A549 (cell line): ENCODE results near the gene C11orf71. TPM values are rescaled to one million over a fixed set of nuclear protein-coding genes. Genes with fewer than 3 reads are reported as not detected.

Experiments used
- ATAC-seq, 2 experiments: fragments of 200-7000 bp in 1 of 2; fragments of >200 bp in 1 of 2; cut with Nextera tagmentation in 1 of 2; cut with Tn5 transposase in 1 of 2; 3 replicates each; pipeline versions ENCODE4 v1.8.0 to v1.9.1; 2018 to 2020; ENCODE audit warnings: mild to moderate bottlenecking in 1 of 2, moderate library complexity in 1 of 2
- CTCF ChIA-PET: fragments of 300-600 bp; sonication (Branson Sonifier 250); formaldehyde crosslinking; extraction: SDS; loops from one replicate; lab custom pipeline; 2021; ENCODE audit warnings: antibody characterized with exemption, inconsistent platforms; lab: Yijun Ruan, JAX
- POLR2A ChIA-PET: fragments of 350-600 bp; formaldehyde crosslinking; extraction: SDS; loops from one replicate; lab custom pipeline; 2021; ENCODE audit warnings: antibody characterized with exemption, inconsistent platforms; lab: Yijun Ruan, JAX
- DNase-seq, 2 experiments: peaks; one replicate each; pipeline versions ENCODE4 v3.0.0 to v3.0.0-alpha.2; 2011 to 2016; ENCODE audit warnings: low read depth in 1 of 2, low spot score in 1 of 2
- FAIRE-seq: peaks from 2 replicates; lab custom pipeline; 2011; peaks lifted over from hg19 to GRCh38; lab: Jason Lieb, UNC
- H3K27ac ChIP-seq, 2 experiments: fragments of >200 bp; sonication (Bioruptor Twin); formaldehyde crosslinking; 3 replicates each; pipeline ENCODE4 v1.5.1; 2016 to 2017
- H3K4me1 ChIP-seq: fragments of >200 bp; sonication (Bioruptor Twin); formaldehyde crosslinking; 3 replicates; pipeline ENCODE4 v1.6.1; 2016
- H3K4me2 ChIP-seq: fragments of >200 bp; sonication (Bioruptor Twin); formaldehyde crosslinking; 3 replicates; pipeline ENCODE4 v1.6.1; 2016
- H3K4me3 ChIP-seq: fragments of >200 bp; sonication (Bioruptor Twin); formaldehyde crosslinking; 3 replicates; pipeline ENCODE4 v1.5.1; 2016
- H3K9me3 ChIP-seq: fragments of >200 bp; sonication (Bioruptor Twin); formaldehyde crosslinking; 3 replicates; pipeline ENCODE4 v1.6.1; 2016
- BHLHE40 ChIP-seq: IDR thresholded peaks from 2 replicates; pipeline ENCODE4 v1.6.1; 2012; ENCODE audit warnings: low read depth, low read length, inconsistent platforms
- CBX8 ChIP-seq: fragments of 200-600 bp; sonication (generic); IDR thresholded peaks from 2 replicates; pipeline ENCODE4 v1.6.1; 2016
- CTCF ChIP-seq: fragments of >200 bp; sonication (Bioruptor Twin); formaldehyde crosslinking; IDR thresholded peaks from 3 replicates; pipeline ENCODE4 v1.5.1; 2016
- EHMT2 ChIP-seq: fragments of 200-600 bp; sonication (generic); IDR thresholded peaks from 2 replicates; pipeline ENCODE4 v1.6.1; 2016; ENCODE audit warnings: antibody characterized with exemption, low read depth, mild to moderate bottlenecking, moderate library complexity
- ESRRA ChIP-seq: fragments of 150-350 bp; IDR thresholded peaks from 2 replicates; pipeline ENCODE4 v1.6.1; 2014; ENCODE audit warnings: mild to moderate bottlenecking, low read length, borderline replicate concordance
- FOXS1 ChIP-seq: fragments of 250-450 bp; sonication (Bioruptor Pico); IDR thresholded peaks from 2 replicates; pipeline ENCODE4 v1.5.0; 2020; ENCODE audit warnings: mild to moderate bottlenecking, moderate library complexity
- HDAC2 ChIP-seq: fragments of 200-600 bp; sonication (generic); IDR thresholded peaks from 2 replicates; pipeline ENCODE4 v1.6.1; 2016
- HOXA7 ChIP-seq: fragments of 250-450 bp; sonication (Bioruptor Pico); IDR thresholded peaks from 2 replicates; pipeline ENCODE4 v1.5.0; 2020; ENCODE audit warnings: mild to moderate bottlenecking, moderate library complexity
- MAFK ChIP-seq: fragments of 450-650 bp; IDR thresholded peaks from 2 replicates; pipeline ENCODE4 v1.6.1; 2014; ENCODE audit not compliant: partially characterized antibody
- PBX3 ChIP-seq: IDR thresholded peaks from 2 replicates; pipeline ENCODE4 v1.6.1; 2012
- SMC3 ChIP-seq: fragments of >200 bp; sonication (Bioruptor Twin); formaldehyde crosslinking; IDR thresholded peaks from 3 replicates; pipeline ENCODE4 v1.6.1; 2018; ENCODE audit warnings: inconsistent platforms
- TP53 ChIP-seq: fragments of 250-450 bp; sonication (Bioruptor Pico); IDR thresholded peaks from 2 replicates; pipeline ENCODE4 v1.5.0; 2021; ENCODE audit warnings: mild to moderate bottlenecking, moderate library complexity
- ZSCAN20 ChIP-seq: fragments of 250-450 bp; sonication (Bioruptor Pico); IDR thresholded peaks from 2 replicates; pipeline ENCODE4 v1.8.0; 2022; ENCODE audit warnings: mild to moderate bottlenecking, moderate library complexity
- WGBS: methylation state at CpG from one replicate; pipeline ENCODE4 v1.1.6; 2017; ENCODE audit errors: missing lambda C conversion rate; 5-methylcytosine and 5-hydroxymethylcytosine counted together
- polyA plus RNA-seq, 4 experiments: library from polyadenylated mRNA; depleted of rRNA in 3 of 4; stranded (reverse); fragments of >200 nt; fragmentation: RNase III in 1 of 4; extraction: RNeasy Plus Mini Kit Qiagen cat#74134 plus additional on column Dnase treatment in 1 of 4; gene quantifications; 2 replicates in 3 of 4; 3 replicates in 1 of 4; pipeline ENCODE4 v1.2.3, GENCODE V29; 2011 to 2017
- TF ChIP-seq, protein P1 (sequence below): fragments of 250-450 bp; sonication (Bioruptor Pico); IDR thresholded peaks from 2 replicates; pipeline ENCODE4 v1.5.0; 2020; ENCODE audit warnings: low read depth, mild to moderate bottlenecking, moderate library complexity
- TF ChIP-seq, protein P2 (sequence below): fragments of 150-350 bp; IDR thresholded peaks from 2 replicates; pipeline ENCODE4 v1.6.1; 2014; ENCODE audit warnings: low read depth, mild to moderate bottlenecking, low read length
- TF ChIP-seq, protein P3 (sequence below): fragments of 250-450 bp; sonication (Bioruptor Pico); IDR thresholded peaks from 2 replicates; pipeline ENCODE4 v1.5.0; 2021; ENCODE audit warnings: mild to moderate bottlenecking, moderate library complexity, borderline replicate concordance

C11orf71 gene
- polyA plus RNA-seq, 2 of the 4 experiments (the other 2 are of a cell fraction), result 6.0 to 9.3 TPM

DNA sequence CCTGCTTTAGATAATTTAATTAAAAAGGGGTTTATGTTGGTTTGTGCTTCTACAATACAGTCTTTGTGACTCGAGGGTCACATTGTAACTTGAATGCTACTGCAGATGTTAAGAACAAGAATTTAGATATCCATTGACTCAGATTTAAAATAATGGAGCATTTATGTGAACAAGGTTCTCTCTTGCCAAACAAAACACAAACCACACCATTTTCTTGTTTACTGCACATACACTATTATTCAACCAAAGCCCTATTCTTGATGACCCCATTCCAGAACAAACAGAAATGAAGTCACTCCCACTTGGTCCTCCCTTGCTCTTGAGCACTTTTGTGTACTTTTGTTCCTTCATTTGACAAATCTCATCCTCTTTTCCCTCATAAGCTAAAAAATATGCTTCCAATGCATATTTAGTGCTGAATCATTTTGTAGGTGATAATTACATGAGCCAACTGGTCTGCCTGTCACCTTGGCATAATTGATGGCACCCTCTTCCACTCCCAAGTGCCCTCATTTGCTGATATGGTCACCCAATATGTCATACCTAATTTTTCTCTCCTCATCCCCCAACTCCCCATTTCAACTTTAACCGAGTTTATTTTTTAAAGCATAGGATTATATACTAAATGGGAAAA lies 2.8 kb downstream of the C11orf71 start:
- TF ChIP-seq EHMT2, result no peak
- TF ChIP-seq, protein P1, sequence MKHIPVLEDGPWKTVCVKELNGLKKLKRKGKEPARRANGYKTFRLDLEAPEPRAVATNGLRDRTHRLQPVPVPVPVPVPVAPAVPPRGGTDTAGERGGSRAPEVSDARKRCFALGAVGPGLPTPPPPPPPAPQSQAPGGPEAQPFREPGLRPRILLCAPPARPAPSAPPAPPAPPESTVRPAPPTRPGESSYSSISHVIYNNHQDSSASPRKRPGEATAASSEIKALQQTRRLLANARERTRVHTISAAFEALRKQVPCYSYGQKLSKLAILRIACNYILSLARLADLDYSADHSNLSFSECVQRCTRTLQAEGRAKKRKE, result no peak
- peak; percentile 25 for TF ChIP-seq MAFK
- no peak overlapping the region for H3K4me3 ChIP-seq
- H3K9me3 ChIP-seq, result no peaks in the 10 kb centered on the region
- POLR2A ChIA-PET, result no interaction called here
- DNase-seq (no peak), ATAC-seq (no peak), FAIRE-seq (no peak)
- 73% methylated on average over 2 of the region's 2 CpGs for WGBS
- H3K4me1 ChIP-seq, result peaks cover 19% of the 10 kb centered on the region
- H3K4me2 ChIP-seq, result peak overlapping the region; percentile 86; the same call in 2 of the 3 replicates
- H3K27ac ChIP-seq, result no peak overlapping the region
- CTCF ChIA-PET, result interaction anchor here (1.0 to 1.1 kb wide), 2 partner anchors 57 to 116 kb away, joined by 3 to 4 read pairs; no protein-coding TSS in a partner anchor

- Histone ChIP-seq H3K27ac (no peak overlapping the region), H3K4me3 (no peak overlapping the region), H3K4me2 (no peak overlapping the region), H3K9me3 (no peaks in the 10 kb centered on the region), H3K4me1 (peaks cover 19% of the 10 kb centered on the region)
- DNase-seq (no peak), ATAC-seq (no peak)
- POLR2A ChIA-PET, result no interaction called here
- TF ChIP-seq MAFK, result no peak
- no peak for TF ChIP-seq CBX8
- TF ChIP-seq FOXS1 (CRISPR knock-in tag), result no peak
- TF ChIP-seq, protein P2, sequence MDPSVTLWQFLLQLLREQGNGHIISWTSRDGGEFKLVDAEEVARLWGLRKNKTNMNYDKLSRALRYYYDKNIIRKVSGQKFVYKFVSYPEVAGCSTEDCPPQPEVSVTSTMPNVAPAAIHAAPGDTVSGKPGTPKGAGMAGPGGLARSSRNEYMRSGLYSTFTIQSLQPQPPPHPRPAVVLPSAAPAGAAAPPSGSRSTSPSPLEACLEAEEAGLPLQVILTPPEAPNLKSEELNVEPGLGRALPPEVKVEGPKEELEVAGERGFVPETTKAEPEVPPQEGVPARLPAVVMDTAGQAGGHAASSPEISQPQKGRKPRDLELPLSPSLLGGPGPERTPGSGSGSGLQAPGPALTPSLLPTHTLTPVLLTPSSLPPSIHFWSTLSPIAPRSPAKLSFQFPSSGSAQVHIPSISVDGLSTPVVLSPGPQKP, result no peak
- TF ChIP-seq, all 56 proteins: peak for 0
- no peak for FAIRE-seq
- CTCF ChIA-PET, result no interaction called here
Observed at GRCh38 chr11:114396916-114397315, 3.4 kb downstream of the C11orf71 start.

GRCh38 chr11:114395736-114396135 lies 4.6 kb downstream of the C11orf71 start:
- Histone ChIP-seq H3K9me3 (no peaks in the 10 kb centered on the region), H3K4me3 (no peak overlapping the region), H3K4me2 (no peak overlapping the region), H3K4me1 (peaks cover 19% of the 10 kb centered on the region), H3K27ac (no peak overlapping the region)
- ChIA-PET CTCF (no interaction called here), POLR2A (no interaction called here)
- DNase-seq (no peak), FAIRE-seq (no peak), ATAC-seq (no peak)
- TF ChIP-seq BHLHE40 (no peak), CTCF (0 out of 3 replicates have a peak, but pooled peaks have one; percentile 15), PBX3 (no peak), ZSCAN20 (no peak)
- 67% methylated on average over 3 of the region's 3 CpGs for WGBS

DNA sequence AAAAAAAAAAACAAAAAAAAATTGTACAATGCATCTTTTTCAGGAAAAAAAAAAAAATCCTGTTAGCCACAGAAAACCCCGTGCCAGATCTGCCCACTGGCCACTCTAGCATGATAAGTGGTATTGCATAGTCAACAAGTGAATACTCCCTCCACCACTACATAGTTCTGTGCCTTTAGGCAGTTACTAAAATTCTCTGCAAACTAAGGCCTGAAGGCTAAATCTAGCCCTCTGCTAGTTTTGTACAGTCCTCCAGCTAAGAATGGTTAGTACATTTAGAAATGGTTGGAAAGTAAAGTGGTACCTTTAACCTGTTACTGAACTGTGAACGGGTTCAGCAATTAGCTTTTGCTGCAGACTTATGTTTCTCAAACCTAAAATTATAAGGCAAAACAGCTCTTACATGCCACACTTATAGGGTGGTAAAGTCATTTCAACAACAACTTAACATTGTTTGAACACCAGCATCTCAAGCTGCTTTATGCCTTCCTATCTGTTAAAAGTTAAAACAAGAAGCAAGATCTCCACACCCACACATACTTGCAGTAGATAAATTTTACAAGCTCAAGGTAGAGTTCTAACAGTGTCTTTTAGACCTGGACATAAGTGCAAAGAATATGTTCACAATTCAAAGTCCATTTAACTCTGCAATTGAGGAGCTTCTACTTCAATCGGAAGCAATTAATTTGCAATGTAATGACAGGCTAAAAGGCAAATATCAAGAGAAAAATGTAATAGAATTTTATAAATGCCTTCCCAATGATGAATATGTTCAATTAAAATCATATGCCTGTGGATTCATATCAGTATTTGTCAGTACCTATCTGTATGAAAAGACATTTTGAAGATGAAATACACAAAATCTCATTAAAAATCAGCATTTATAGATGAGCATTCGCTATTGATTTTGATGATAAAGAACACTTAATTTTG lies 7.3 kb downstream of the C11orf71 start:
- DNase-seq (no peak), FAIRE-seq (no peak), ATAC-seq (peak in 1 of 2 experiments; percentile 28; a peak in 1 of 6 replicates)
- Histone ChIP-seq H3K4me2 (no peak overlapping the region), H3K4me1 (peaks cover 6% of the 10 kb centered on the region; the same call in 2 of the 3 replicates), H3K9me3 (no peaks in the 10 kb centered on the region), H3K4me3 (no peak overlapping the region), H3K27ac (no peak overlapping the region)
- TF ChIP-seq, protein P3, sequence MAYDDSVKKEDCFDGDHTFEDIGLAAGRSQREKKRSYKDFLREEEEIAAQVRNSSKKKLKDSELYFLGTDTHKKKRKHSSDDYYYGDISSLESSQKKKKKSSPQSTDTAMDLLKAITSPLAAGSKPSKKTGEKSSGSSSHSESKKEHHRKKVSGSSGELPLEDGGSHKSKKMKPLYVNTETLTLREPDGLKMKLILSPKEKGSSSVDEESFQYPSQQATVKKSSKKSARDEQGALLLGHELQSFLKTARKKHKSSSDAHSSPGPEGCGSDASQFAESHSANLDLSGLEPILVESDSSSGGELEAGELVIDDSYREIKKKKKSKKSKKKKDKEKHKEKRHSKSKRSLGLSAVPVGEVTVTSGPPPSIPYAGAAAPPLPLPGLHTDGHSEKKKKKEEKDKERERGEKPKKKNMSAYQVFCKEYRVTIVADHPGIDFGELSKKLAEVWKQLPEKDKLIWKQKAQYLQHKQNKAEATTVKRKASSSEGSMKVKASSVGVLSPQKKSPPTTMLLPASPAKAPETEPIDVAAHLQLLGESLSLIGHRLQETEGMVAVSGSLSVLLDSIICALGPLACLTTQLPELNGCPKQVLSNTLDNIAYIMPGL, result no peak
- no peak for TF ChIP-seq HOXA7 (CRISPR knock-in tag)
- no peak for TF ChIP-seq SMC3
- TF ChIP-seq ESRRA, result no peak
- TF ChIP-seq TP53 (CRISPR knock-in tag), result no peak
- TF ChIP-seq HDAC2, result no peak
- 85% methylated on average over 4 of the region's 4 CpGs for WGBS
- CTCF ChIA-PET, result interaction anchor here (0.5 to 1.2 kb wide), 2 partner anchors 112 to 375 kb away, joined by 3 to 5 read pairs; no protein-coding TSS in a partner anchor
- POLR2A ChIA-PET, result interaction anchor here (0.6 kb wide), 2 partner anchors 19 to 46 kb away, joined by 3 to 4 read pairs; partner anchors contain the start of gene REXO2
